HepG2 (cell line): Measurements from ENCODE around the gene CRMP1.

Experiments used
- CEBPB ChIP-seq: IDR thresholded peaks from 2 replicates; pipeline ENCODE4 v1.6.1; 2011; ENCODE audit warnings: low read depth, low read length, improper control_type of control experiment, borderline replicate concordance
- PATZ1 ChIP-seq: sonication (generic); formaldehyde crosslinking; IDR thresholded peaks from 2 replicates; pipeline ENCODE4 v1.4.0; 2020; ENCODE audit warnings: missing genetic modification reagents
- POLR2A ChIP-seq, 2 experiments: IDR thresholded peaks; 2 replicates each; pipeline ENCODE4 v1.6.1; 2011; ENCODE audit warnings: low read depth in 2 of 2, low read length in 2 of 2, mild to moderate bottlenecking in 1 of 2, moderate library complexity in 1 of 2; ENCODE audit not compliant: insufficient read depth in 1 of 2
- POLR2AphosphoS5 ChIP-seq: IDR thresholded peaks from 2 replicates; pipeline ENCODE4 v1.6.1; 2012; ENCODE audit warnings: low read depth, low read length
- TERF1 ChIP-seq: sonication (generic); formaldehyde crosslinking; IDR thresholded peaks from 2 replicates; pipeline ENCODE4 v1.8.0; 2022; ENCODE audit warnings: mild to moderate bottlenecking, missing genetic modification reagents, moderate library complexity
- YY1 ChIP-seq: IDR thresholded peaks from 2 replicates; pipeline ENCODE4 v1.6.1; 2011; ENCODE audit warnings: low read length, low read depth, moderate library complexity, mild to moderate bottlenecking; ENCODE audit not compliant: insufficient read depth, insufficient replicate concordance
- ZNF513 ChIP-seq: sonication (generic); formaldehyde crosslinking; conservative IDR thresholded peaks from 2 replicates; pipeline ENCODE4 v1.5.0; 2020; ENCODE audit warnings: missing genetic modification reagents
- TF ChIP-seq, protein P1 (sequence below): sonication (generic); formaldehyde crosslinking; IDR thresholded peaks from 2 replicates; pipeline ENCODE4 v1.4.0; 2020; ENCODE audit warnings: missing genetic modification reagents

DNA sequence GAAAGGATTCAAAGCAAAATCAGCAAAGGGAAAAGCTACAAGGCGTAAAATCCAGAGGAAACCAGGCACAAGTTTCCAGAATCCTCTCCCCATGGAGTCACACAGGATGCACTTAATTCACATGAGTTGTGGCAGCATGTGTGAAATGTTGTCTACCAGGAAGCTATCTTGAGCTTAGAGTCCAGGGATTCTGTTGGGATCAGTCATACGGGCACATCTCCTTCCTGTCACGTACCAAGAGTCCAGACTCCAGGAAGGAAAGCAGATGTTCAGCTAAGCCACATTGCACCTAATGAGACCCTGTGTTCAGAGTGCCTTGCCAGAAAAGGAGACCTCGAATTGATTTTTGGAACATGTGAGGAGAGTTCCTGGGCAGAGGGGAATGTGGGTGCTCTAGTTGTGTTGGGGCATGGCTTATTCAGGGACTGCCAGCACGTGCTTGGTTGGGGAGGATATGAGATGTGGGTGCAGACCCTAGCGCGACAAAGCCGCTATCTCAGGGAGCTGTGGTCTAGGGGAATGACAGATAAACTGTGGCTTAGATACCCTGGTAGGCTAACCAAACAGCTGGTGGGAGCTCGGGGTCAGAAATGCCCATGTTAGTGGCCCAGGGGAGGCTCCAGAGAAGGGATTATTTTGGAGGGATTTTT, 111.9 kb downstream of the CRMP1 start:
- TF ChIP-seq POLR2AphosphoS5 (no peak), PATZ1 (CRISPR knock-in tag) (no peak), POLR2A (IDR thresholded peaks at IDR 0.05; ENCODE audit: insufficient read depth in 1 of 2, low read depth in 2 of 2, low read length in 2 of 2) (no peak), CEBPB (no peak), TERF1 (CRISPR knock-in tag) (no peak), ZNF513 (CRISPR knock-in tag) (no peak), YY1 (no peak)
- TF ChIP-seq, protein P1, sequence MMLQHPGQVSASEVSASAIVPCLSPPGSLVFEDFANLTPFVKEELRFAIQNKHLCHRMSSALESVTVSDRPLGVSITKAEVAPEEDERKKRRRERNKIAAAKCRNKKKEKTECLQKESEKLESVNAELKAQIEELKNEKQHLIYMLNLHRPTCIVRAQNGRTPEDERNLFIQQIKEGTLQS, result no peak
